Neural progenitor cell (in vitro differentiated cells): Measurements from ENCODE around the gene MAP2K2.

Experiments
- EZH2 ChIP-seq: fragments of 200-600 bp; sonication (generic); IDR thresholded peaks from 2 replicates; pipeline ENCODE4 v1.6.1; 2017; ENCODE audit warnings: antibody characterized with exemption, mild to moderate bottlenecking, moderate library complexity
- EZH2phosphoT487 ChIP-seq: fragments of 200-600 bp; sonication (generic); IDR thresholded peaks from 2 replicates; pipeline ENCODE4 v1.6.1; 2017; ENCODE audit warnings: antibody characterized with exemption
- TF ChIP-seq, protein P1 (sequence below): fragments of 200-600 bp; sonication (generic); IDR thresholded peaks from 2 replicates; pipeline ENCODE4 v1.5.1; 2017; ENCODE audit warnings: antibody characterized with exemption, mild to moderate bottlenecking

DNA sequence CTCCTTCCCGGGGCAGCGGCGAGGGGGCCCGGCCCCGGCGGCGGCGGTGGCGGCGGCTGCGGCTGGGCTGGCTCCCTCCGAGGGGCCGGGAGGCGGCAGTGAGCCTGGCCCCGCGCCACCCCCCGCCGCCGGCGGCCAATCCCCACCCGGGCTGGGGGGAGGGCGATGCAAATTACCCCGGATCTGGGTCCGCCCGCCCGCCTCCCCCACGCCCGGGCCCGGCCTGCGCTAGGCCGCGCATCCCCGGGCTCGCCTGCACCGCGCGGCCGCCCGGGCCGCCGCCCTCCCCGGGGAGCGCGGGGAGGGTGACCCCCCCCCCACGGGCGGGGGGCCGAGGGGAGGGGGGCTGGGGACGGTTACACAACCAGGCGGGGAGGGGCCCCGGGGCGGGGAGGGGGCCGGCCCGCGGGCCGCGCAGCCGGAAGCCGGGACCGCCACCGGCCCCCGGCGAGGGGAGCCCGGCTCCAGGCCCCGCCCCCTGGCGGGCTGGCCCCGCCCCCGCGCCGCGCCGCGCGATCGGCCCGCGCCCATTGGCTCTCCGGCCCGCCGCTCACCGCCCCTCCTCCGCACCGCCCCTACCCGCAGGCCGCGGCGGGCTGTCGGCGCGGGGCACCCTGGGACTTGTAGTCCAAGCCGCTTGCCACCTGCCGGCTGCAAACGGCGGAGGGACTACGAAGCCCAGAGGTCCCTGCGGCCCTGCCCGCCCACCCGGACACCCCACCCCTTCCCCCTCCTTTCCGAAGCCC lies 58.3 kb downstream of the MAP2K2 start:
- TF ChIP-seq, protein P1, sequence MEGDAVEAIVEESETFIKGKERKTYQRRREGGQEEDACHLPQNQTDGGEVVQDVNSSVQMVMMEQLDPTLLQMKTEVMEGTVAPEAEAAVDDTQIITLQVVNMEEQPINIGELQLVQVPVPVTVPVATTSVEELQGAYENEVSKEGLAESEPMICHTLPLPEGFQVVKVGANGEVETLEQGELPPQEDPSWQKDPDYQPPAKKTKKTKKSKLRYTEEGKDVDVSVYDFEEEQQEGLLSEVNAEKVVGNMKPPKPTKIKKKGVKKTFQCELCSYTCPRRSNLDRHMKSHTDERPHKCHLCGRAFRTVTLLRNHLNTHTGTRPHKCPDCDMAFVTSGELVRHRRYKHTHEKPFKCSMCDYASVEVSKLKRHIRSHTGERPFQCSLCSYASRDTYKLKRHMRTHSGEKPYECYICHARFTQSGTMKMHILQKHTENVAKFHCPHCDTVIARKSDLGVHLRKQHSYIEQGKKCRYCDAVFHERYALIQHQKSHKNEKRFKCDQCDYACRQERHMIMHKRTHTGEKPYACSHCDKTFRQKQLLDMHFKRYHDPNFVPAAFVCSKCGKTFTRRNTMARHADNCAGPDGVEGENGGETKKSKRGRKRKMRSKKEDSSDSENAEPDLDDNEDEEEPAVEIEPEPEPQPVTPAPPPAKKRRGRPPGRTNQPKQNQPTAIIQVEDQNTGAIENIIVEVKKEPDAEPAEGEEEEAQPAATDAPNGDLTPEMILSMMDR = no peak
- no peak for TF ChIP-seq EZH2
- TF ChIP-seq EZH2phosphoT487 = no peak
